Measurements from ENCODE around the gene KRT73. TPM values are rescaled to one million over a fixed set of nuclear protein-coding genes. Genes with fewer than 3 reads are reported as not detected.

Gene KRT73
- total RNA-seq: not detected

DNA sequence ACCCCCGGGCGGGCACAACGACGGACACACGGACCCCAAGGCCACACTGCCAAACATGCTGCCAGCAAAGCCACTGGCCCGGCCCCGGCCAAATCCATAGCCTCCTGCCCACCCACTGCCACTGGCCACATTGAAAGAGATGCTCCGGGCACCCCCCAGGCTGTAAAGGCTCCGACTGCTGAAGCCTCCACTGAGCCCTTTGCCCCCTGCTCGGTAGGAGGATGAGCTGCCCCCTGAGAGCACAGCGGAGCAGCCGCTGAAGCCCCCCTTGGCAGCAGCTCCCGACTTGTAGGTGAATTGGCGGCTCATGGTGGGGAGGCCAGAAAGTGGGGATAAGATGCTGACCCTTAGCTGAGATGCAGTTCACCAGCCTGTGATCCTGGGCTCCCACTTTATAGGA lies at the start of gene KRT73:
Gene KRT73, minus strand, starts transcription at position 344 of the 400 bp plus-strand sequence. Its CDS starts 35 bp downstream, at position 309.
- ATAC-seq: no peak
- Histone ChIP-seq H3K4me3 (no peak within 1 kb of the TSS), H3K27ac (no peak within 1 kb of the TSS), H3K27me3 (peaks cover 27% of the 10 kb centered on the region), H3K4me1 (no peaks in the 10 kb centered on the region), H3K9me3 (no peaks in the 10 kb centered on the region), H3K36me3 (no peaks in the 10 kb centered on the region)
- TF ChIP-seq, protein P1, sequence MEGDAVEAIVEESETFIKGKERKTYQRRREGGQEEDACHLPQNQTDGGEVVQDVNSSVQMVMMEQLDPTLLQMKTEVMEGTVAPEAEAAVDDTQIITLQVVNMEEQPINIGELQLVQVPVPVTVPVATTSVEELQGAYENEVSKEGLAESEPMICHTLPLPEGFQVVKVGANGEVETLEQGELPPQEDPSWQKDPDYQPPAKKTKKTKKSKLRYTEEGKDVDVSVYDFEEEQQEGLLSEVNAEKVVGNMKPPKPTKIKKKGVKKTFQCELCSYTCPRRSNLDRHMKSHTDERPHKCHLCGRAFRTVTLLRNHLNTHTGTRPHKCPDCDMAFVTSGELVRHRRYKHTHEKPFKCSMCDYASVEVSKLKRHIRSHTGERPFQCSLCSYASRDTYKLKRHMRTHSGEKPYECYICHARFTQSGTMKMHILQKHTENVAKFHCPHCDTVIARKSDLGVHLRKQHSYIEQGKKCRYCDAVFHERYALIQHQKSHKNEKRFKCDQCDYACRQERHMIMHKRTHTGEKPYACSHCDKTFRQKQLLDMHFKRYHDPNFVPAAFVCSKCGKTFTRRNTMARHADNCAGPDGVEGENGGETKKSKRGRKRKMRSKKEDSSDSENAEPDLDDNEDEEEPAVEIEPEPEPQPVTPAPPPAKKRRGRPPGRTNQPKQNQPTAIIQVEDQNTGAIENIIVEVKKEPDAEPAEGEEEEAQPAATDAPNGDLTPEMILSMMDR (IDR thresholded peaks at IDR 0.05): no peak
- no peak for TF ChIP-seq POLR2AphosphoS5 (IDR thresholded peaks at IDR 0.05)
- no peak for TF ChIP-seq EP300 (IDR thresholded peaks at IDR 0.05)
- no peak for TF ChIP-seq POLR2A (IDR thresholded peaks at IDR 0.05)
- WGBS, 2 donors (ENCODE audit: low coverage in 1 of 2): no CpG with 5 or more reads among the region's 14 CpGs

DNA sequence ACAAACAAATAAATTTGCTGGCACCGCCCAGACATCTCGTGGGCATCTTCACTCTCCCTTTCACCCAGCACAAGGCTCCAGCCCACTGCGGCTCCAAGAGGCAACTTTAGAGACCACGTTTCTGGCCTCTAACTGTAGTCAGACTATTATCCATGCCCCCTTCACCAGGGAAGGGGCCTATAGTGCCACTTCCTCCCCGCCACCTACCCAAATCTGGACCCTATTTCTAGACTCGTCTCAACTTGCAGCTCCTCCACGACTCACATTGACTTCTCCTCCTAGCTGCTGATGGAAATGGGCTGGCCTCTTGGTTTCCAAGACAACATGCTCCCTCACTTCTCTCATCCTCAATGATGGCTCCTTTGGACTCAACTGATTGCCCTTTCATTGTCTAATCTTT lies 49.6 kb upstream of the KRT73 start:
- H3K4me1 ChIP-seq: peaks cover 0 to under 1% (median 0%) of the 10 kb centered on the region in 3 donors
- no peak overlapping the region for H3K4me3 ChIP-seq
- no peak for ATAC-seq
- TF ChIP-seq, protein P1 (IDR thresholded peaks at IDR 0.05): no peak
- TF ChIP-seq POLR2AphosphoS5 (IDR thresholded peaks at IDR 0.05): no peak
- no peak for TF ChIP-seq POLR2A (IDR thresholded peaks at IDR 0.05)
- no peak for TF ChIP-seq EP300 (IDR thresholded peaks at IDR 0.05)
- H3K36me3 ChIP-seq: no peaks in the 10 kb centered on the region
- H3K9me3 ChIP-seq: no peaks in the 10 kb centered on the region
- H3K27me3 ChIP-seq: peaks cover 38% of the 10 kb centered on the region
- 64 to 65% methylated on average over 4 to 7 of the region's 7 CpGs for WGBS, 2 donors (ENCODE audit: low coverage in 1 of 2)
- H3K27ac ChIP-seq: no peak overlapping the region

DNA sequence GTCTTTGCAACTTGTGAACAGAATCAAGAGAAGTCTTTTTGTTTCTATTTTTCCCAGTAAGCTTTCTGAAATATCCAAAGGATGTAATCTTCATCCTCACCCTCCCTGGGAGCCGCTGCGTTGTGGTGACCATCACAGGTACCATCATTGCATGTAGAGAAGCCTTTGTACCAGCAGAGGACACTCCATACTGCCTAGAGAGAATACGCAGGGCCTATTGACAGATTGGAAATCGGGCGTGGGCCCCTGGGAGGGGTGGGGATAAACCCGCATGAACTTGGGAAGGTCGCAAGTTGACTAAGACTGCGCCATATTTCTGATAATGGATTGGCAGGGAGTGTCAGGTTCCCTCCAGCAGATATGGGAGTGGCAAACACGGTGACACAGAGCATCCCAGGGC lies 49.1 kb upstream of the KRT73 start:
- peaks cover 41% of the 10 kb centered on the region for H3K27me3 ChIP-seq
- ATAC-seq: no peak
- no peak overlapping the region for H3K4me3 ChIP-seq
- H3K36me3 ChIP-seq: no peaks in the 10 kb centered on the region
- no peak overlapping the region for H3K27ac ChIP-seq
- 20 to 64% methylated on average over 1 to 3 of the region's 9 CpGs for WGBS, 2 donors (ENCODE audit: low coverage in 1 of 2)
- no peaks in the 10 kb centered on the region for H3K4me1 ChIP-seq
- TF ChIP-seq POLR2A (IDR thresholded peaks at IDR 0.05): no peak
- no peak for TF ChIP-seq POLR2AphosphoS5 (IDR thresholded peaks at IDR 0.05)
- TF ChIP-seq EP300 (IDR thresholded peaks at IDR 0.05): no peak
- TF ChIP-seq, protein P1 (IDR thresholded peaks at IDR 0.05): no peak
- no peaks in the 10 kb centered on the region for H3K9me3 ChIP-seq

DNA sequence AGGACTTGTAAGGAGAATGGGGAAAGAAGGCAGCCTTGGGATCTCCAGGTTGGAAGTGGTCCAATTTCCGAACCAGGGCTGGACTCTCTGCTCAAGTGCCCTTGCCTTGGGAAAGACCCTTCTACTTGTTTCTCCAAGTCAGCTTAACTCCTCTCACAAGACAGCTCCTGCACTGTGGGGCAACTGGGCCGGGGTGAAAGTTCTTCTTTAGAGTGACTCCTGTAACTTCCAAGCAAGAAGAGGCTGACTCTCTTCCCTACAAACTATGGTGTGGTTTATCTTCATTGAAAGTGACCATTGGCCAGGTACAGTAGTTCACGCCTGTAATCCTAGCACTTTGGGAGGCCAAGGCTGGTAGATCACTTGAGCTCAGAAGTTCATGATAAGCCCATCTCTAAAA lies 48.1 kb upstream of the KRT73 start:
- Histone ChIP-seq H3K4me3 (no peak overlapping the region), H3K36me3 (no peaks in the 10 kb centered on the region), H3K27ac (no peak overlapping the region), H3K9me3 (no peaks in the 10 kb centered on the region), H3K4me1 (no peaks in the 10 kb centered on the region), H3K27me3 (peaks cover 41% of the 10 kb centered on the region)
- 29 to 87% methylated on average over 1 to 2 of the region's 3 CpGs for WGBS, 2 donors (ENCODE audit: low coverage in 1 of 2)
- ATAC-seq: no peak
- no peak for TF ChIP-seq POLR2AphosphoS5 (IDR thresholded peaks at IDR 0.05)
- TF ChIP-seq POLR2A (IDR thresholded peaks at IDR 0.05): no peak
- TF ChIP-seq, protein P1 (IDR thresholded peaks at IDR 0.05): no peak
- TF ChIP-seq EP300 (IDR thresholded peaks at IDR 0.05): no peak

DNA sequence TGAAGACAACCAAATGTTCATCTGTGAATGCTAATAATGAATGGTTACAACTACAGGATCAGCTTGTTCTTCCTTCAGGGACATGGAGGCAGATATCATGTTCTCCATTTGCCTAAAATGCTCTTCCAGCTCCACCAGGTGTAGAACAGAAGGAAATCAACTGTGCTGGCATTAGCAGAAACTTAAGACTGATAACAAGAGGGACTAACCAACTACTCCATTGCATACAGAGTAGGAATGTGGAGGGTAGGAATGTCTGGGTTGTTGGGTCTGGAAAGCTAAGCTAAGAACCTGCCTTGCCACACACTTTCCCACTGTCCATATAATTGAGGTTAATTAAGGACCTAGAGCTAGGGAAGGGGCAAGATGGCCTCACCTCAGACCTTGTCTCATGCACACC lies 45.1 kb upstream of the KRT73 start:
- TF ChIP-seq EP300 (IDR thresholded peaks at IDR 0.05): no peak
- no peak for TF ChIP-seq POLR2AphosphoS5 (IDR thresholded peaks at IDR 0.05)
- no peak for TF ChIP-seq POLR2A (IDR thresholded peaks at IDR 0.05)
- TF ChIP-seq, protein P1 (IDR thresholded peaks at IDR 0.05): no peak
- Histone ChIP-seq H3K9me3 (no peaks in the 10 kb centered on the region), H3K4me3 (no peak overlapping the region)

More for the DNA sequence above, 45.1 kb upstream of the KRT73 start:
- H3K4me1 ChIP-seq: no peaks in the 10 kb centered on the region
- H3K36me3 ChIP-seq: no peaks in the 10 kb centered on the region
- no peak for ATAC-seq
- peaks cover 47% of the 10 kb centered on the region for H3K27me3 ChIP-seq
- H3K27ac ChIP-seq: no peak overlapping the region
